ENCODE measurements around the gene DNAJB8. TPM values are rescaled to one million over a fixed set of nuclear protein-coding genes. Genes with fewer than 3 reads are reported as not detected.

The DNAJB8 gene
- total and polyA plus RNA-seq, 9 of the 15 experiments (the other 6 are each of a cell fraction or from before 2014, with no cell fraction given), result not detected

DNA sequence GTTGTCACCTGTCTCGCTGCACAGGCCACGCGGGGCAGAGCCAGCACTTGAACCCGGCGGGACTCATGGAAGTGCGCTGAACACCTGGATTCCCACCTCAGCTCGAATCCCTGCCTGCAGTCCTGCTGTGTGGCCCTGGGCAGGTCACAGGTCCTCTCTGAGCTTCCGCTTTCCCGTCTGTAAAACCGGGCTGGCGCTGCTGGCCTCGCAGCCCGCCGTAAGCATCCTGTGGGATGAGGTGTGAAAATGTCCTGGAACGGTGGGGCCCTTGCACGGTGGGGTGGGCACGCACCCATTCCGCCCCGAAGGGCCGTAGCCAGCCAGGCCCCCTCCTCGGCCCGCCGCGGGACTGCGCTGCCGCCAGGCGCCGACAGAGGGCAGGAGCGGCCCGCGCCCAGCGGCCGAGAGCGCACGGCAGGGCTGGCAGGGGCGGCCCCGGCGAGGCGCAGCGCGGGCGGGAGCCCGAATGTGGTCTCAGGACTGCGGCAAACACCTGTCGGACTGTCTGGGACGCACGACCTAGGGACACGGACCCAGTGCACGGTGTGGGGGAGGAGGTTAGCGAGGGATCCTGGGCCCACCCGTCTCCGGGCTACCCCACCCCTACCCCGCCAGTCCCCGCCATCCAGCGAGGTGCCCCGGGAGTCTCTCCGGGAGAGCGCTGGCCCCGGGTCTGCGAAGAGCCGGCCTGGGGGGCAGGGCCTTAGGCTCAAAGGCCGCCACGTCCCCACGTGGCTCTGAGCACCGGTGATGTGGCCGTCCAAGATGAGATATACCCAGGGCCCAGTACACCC lies 40.4 kb downstream of the DNAJB8 start:
- H3K9ac ChIP-seq (ENCODE audit: insufficient read depth in 1 of 2, low read depth in 2 of 2, low read length in 2 of 2), result peak overlapping the region; percentile 57 to 90
- no peaks in the 10 kb centered on the region for H4K20me1 ChIP-seq (replicated peaks; ENCODE audit: control insufficient read depth, insufficient read depth, low read length)
- FAIRE-seq, result no peak
- BruUV-seq (replicated peaks), result no TSS peak
- intact Hi-C loops (cut with micrococcal nuclease) (no loop called here), in situ Hi-C loops (cut with MboI) (no loop called here)
- peak; percentile 86 for ATAC-seq
- peak; percentile 70 to 84 (median 83) for DNase-seq (ENCODE audit: extremely low read depth in 1 of 4, low spot score in 3 of 4)
- H3K9me1 ChIP-seq (ENCODE audit: control insufficient read depth, insufficient read depth, low read length), result no peaks in the 10 kb centered on the region
- no peaks in the 10 kb centered on the region; the same call in 2 of the 3 replicates for H3K79me2 ChIP-seq (ENCODE audit: control insufficient read depth, insufficient read depth, low read length)
- H2AFZ ChIP-seq (ENCODE audit: low read depth, low read length), result peak overlapping the region; percentile 86
- H3K36me3 ChIP-seq (ENCODE audit: control insufficient read depth, insufficient read depth, low read length), result no peaks in the 10 kb centered on the region
- peaks cover 41 to 93% of the 10 kb centered on the region in 2 experiments for H3K4me1 ChIP-seq (replicated peaks in 1 of 2; ENCODE audit: control insufficient read depth in 2 of 2, insufficient read depth in 2 of 2, low read length in 2 of 2)
- peak overlapping the region; percentile 68 for H3K4me2 ChIP-seq (ENCODE audit: insufficient read depth, low read length)
- CTCF ChIA-PET (ENCODE audit: low intra/inter-chr PET ratio), result interaction anchor here (0.7 to 2.3 kb wide), 4 partner anchors 10 to 192 kb away, joined by 3 to 9 read pairs (median 3); no protein-coding TSS in a partner anchor
- no peaks in the 10 kb centered on the region for H3K9me3 ChIP-seq (replicated peaks; ENCODE audit: control insufficient read depth, insufficient read depth, low read depth, low read length)
- H3K27me3 ChIP-seq (ENCODE audit: control insufficient read depth in 2 of 2, insufficient read depth in 2 of 2, low read length in 2 of 2), result no peaks in the 10 kb centered on the region
- no peak overlapping the region for H3K4me3 ChIP-seq
- POLR2A ChIA-PET, result interaction anchor here (1.0 kb wide), 1 partner anchor 16 kb away, joined by 3 read pairs; no protein-coding TSS in a partner anchor
- H3K27ac ChIP-seq (ENCODE audit: extremely low read depth, low read depth, low read length), result peak overlapping the region; percentile 73
- WGBS (ENCODE audit: insufficient coverage, low coverage, missing lambda C conversion rate), result 8% methylated on average over 25 of the region's 66 CpGs
- no peak for TF ChIP-seq ZNF75A (CRISPR knock-in tag; IDR thresholded peaks at IDR 0.05)
- no peak for TF ChIP-seq ZNF12 (CRISPR knock-in tag; IDR thresholded peaks at IDR 0.05)
- no peak for TF ChIP-seq HOXB6 (CRISPR knock-in tag; IDR thresholded peaks at IDR 0.05; ENCODE audit: borderline replicate concordance)
- TF ChIP-seq GATAD2B (IDR thresholded peaks at IDR 0.05; ENCODE audit: borderline replicate concordance), result peak; percentile 86
- no peak for TF ChIP-seq MAFK (IDR thresholded peaks at IDR 0.05; ENCODE audit: low read length)
- TF ChIP-seq ZNF766 (CRISPR knock-in tag; conservative IDR thresholded peaks at IDR 0.05), result peak; percentile 72; the same call in 1 of the 2 replicates
- no peak for TF ChIP-seq XRCC5 (IDR thresholded peaks at IDR 0.05; ENCODE audit: low read depth, low read length)
- 0 out of 2 replicates have a peak, but pooled peaks have one; percentile 8 for TF ChIP-seq ZBTB17 (CRISPR knock-in tag; IDR thresholded peaks at IDR 0.05)
- TF ChIP-seq, protein P1, sequence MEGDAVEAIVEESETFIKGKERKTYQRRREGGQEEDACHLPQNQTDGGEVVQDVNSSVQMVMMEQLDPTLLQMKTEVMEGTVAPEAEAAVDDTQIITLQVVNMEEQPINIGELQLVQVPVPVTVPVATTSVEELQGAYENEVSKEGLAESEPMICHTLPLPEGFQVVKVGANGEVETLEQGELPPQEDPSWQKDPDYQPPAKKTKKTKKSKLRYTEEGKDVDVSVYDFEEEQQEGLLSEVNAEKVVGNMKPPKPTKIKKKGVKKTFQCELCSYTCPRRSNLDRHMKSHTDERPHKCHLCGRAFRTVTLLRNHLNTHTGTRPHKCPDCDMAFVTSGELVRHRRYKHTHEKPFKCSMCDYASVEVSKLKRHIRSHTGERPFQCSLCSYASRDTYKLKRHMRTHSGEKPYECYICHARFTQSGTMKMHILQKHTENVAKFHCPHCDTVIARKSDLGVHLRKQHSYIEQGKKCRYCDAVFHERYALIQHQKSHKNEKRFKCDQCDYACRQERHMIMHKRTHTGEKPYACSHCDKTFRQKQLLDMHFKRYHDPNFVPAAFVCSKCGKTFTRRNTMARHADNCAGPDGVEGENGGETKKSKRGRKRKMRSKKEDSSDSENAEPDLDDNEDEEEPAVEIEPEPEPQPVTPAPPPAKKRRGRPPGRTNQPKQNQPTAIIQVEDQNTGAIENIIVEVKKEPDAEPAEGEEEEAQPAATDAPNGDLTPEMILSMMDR (IDR thresholded peaks at IDR 0.05 in 2 of 3, conservative IDR thresholded peaks at IDR 0.05 in 1 of 3; ENCODE audit: insufficient read depth in 2 of 3, low read depth in 1 of 3, low read length in 3 of 3), result peak; percentile 67 to 81 (median 69)
- TF ChIP-seq RBBP5 (IDR thresholded peaks at IDR 0.05; ENCODE audit: borderline replicate concordance, insufficient read depth, low read length, poor library complexity, severe bottlenecking), result peak; percentile 44
- TF ChIP-seq GATAD2A (IDR thresholded peaks at IDR 0.05), result 0 out of 2 replicates have a peak, but pooled peaks have one; percentile 62
- no peak for TF ChIP-seq ZNF347 (CRISPR knock-in tag; IDR thresholded peaks at IDR 0.05; ENCODE audit: low read depth)
- TF ChIP-seq VEZF1 (CRISPR knock-in tag; IDR thresholded peaks at IDR 0.05), result peak; percentile 69
- TF ChIP-seq, protein P2, sequence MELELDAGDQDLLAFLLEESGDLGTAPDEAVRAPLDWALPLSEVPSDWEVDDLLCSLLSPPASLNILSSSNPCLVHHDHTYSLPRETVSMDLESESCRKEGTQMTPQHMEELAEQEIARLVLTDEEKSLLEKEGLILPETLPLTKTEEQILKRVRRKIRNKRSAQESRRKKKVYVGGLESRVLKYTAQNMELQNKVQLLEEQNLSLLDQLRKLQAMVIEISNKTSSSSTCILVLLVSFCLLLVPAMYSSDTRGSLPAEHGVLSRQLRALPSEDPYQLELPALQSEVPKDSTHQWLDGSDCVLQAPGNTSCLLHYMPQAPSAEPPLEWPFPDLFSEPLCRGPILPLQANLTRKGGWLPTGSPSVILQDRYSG (tag; conservative IDR thresholded peaks at IDR 0.05; ENCODE audit: low read depth), result no peak
- peak; percentile 69 for TF ChIP-seq L3MBTL2 (IDR thresholded peaks at IDR 0.05)
- TF ChIP-seq COPS2 (conservative IDR thresholded peaks at IDR 0.05), result no peak
- no peak for TF ChIP-seq TGIF2 (CRISPR knock-in tag; IDR thresholded peaks at IDR 0.05)

Measured in K562 (cell line).